ENCODE results near the gene NIPSNAP3A. TPM values are rescaled to one million over a fixed set of nuclear protein-coding genes. Genes with fewer than 3 reads are reported as not detected.

The NIPSNAP3A gene
- polyA plus RNA-seq, 2 of the 4 experiments (the other 2 are of a cell fraction), result 20.1 to 34.5 TPM

GRCh38 chr9:104772714-104773510 lies 25.4 kb downstream of the NIPSNAP3A start:
- ATAC-seq (no peak), DNase-seq (ENCODE audit: low read depth in 1 of 2, low spot score in 1 of 2) (no peak), FAIRE-seq (no peak)
- Histone ChIP-seq H3K27ac (no peak overlapping the region), H3K4me3 (no peak overlapping the region), H3K4me1 (no peaks in the 10 kb centered on the region), H3K4me2 (no peak overlapping the region), H3K9me3 (no peaks in the 10 kb centered on the region)
- no peak for TF ChIP-seq CBX2 (IDR thresholded peaks at IDR 0.05; ENCODE audit: borderline replicate concordance, low read depth)
- TF ChIP-seq JUN (IDR thresholded peaks at IDR 0.05), result no peak
- no peak for TF ChIP-seq RARB (CRISPR knock-in tag; IDR thresholded peaks at IDR 0.05)
- no peak for TF ChIP-seq PHF8 (IDR thresholded peaks at IDR 0.05; ENCODE audit: borderline replicate concordance, low read depth)
- TF ChIP-seq RFX5 (IDR thresholded peaks at IDR 0.05), result no peak
- TF ChIP-seq RAD21 (conservative IDR thresholded peaks at IDR 0.05 in 1 of 2, IDR thresholded peaks at IDR 0.05 in 1 of 2), result no peak
- no peak for TF ChIP-seq FOSL2 (IDR thresholded peaks at IDR 0.05)
- TF ChIP-seq FOSL2 (CRISPR knock-in tag; IDR thresholded peaks at IDR 0.05), result no peak
- TF ChIP-seq ATOH8 (CRISPR knock-in tag; IDR thresholded peaks at IDR 0.05; ENCODE audit: low read depth), result no peak
- TF ChIP-seq TP53 (CRISPR knock-in tag; IDR thresholded peaks at IDR 0.05), result no peak
- no peak for TF ChIP-seq EHMT2 (IDR thresholded peaks at IDR 0.05; ENCODE audit: low read depth)
- no peak for TF ChIP-seq REST (IDR thresholded peaks at IDR 0.05)
- no peak for TF ChIP-seq KDM1A (IDR thresholded peaks at IDR 0.05; ENCODE audit: low read depth)
- TF ChIP-seq RNF2 (IDR thresholded peaks at IDR 0.05; ENCODE audit: borderline replicate concordance, low read depth), result no peak
- no peak for TF ChIP-seq HOXB13 (CRISPR knock-in tag; IDR thresholded peaks at IDR 0.05; ENCODE audit: low read depth)
- no peak for TF ChIP-seq BCL3 (IDR thresholded peaks at IDR 0.05)
- no peak for TF ChIP-seq HES2 (IDR thresholded peaks at IDR 0.05)
- no peak for TF ChIP-seq POLR2AphosphoS2 (conservative IDR thresholded peaks at IDR 0.05; ENCODE audit: low read length)
- no peak for TF ChIP-seq EHF (CRISPR knock-in tag; IDR thresholded peaks at IDR 0.05)
- ChIA-PET POLR2A (no interaction called here), CTCF (no interaction called here)
- 80% methylated on average over 5 of the region's 5 CpGs for WGBS (ENCODE audit: missing lambda C conversion rate)

DNA sequence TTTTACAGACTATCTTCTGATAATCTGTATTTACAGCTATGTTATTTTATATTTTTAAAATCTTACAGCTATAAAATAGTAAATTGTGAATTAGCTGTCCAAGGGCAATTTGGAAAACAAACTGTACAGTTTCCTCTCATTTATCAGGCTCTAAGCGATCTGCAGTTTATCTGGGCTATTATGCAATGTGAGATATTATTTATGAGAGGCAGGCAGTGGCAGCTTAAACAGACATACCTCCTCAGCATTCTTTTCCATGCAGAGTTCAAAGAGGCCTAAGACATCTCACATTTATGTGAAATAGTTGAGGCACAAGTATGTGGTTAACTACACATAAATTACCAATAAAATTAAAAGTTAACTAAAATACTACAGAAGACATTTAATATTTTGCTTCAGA lies 26.6 kb downstream of the NIPSNAP3A start:
- ChIA-PET POLR2A (no interaction called here), CTCF (interaction anchor here (1.2 kb wide), 1 partner anchor 18 kb away, joined by 3 read pairs; no protein-coding TSS in a partner anchor)
- Histone ChIP-seq H3K4me1 (no peaks in the 10 kb centered on the region), H3K9me3 (no peaks in the 10 kb centered on the region), H3K27ac (no peak overlapping the region), H3K4me3 (no peak overlapping the region), H3K4me2 (no peak overlapping the region)
- no peak for DNase-seq (ENCODE audit: low read depth in 1 of 2, low spot score in 1 of 2)
- TF ChIP-seq SREBF2 (IDR thresholded peaks at IDR 0.05) (no peak), MAFK (IDR thresholded peaks at IDR 0.05; ENCODE audit: partially characterized antibody) (no peak), FOSB (CRISPR knock-in tag; IDR thresholded peaks at IDR 0.05) (no peak), KDM1A (IDR thresholded peaks at IDR 0.05; ENCODE audit: low read depth) (no peak), NFE2L2 (conservative IDR thresholded peaks at IDR 0.05; ENCODE audit: low read length) (no peak), FOXS1 (CRISPR knock-in tag; IDR thresholded peaks at IDR 0.05) (no peak), ESRRA (IDR thresholded peaks at IDR 0.05; ENCODE audit: borderline replicate concordance, low read length) (no peak), CEBPB (IDR thresholded peaks at IDR 0.05) (no peak), BCL3 (IDR thresholded peaks at IDR 0.05) (no peak)
- ATAC-seq, result no peak
- FAIRE-seq, result no peak
- WGBS (ENCODE audit: missing lambda C conversion rate), result 89% methylated on average over 1 of the region's 1 CpG

Data from A549 (cell line).